Measurements from ENCODE around the gene DENND11.

The DENND11 gene

DNA sequence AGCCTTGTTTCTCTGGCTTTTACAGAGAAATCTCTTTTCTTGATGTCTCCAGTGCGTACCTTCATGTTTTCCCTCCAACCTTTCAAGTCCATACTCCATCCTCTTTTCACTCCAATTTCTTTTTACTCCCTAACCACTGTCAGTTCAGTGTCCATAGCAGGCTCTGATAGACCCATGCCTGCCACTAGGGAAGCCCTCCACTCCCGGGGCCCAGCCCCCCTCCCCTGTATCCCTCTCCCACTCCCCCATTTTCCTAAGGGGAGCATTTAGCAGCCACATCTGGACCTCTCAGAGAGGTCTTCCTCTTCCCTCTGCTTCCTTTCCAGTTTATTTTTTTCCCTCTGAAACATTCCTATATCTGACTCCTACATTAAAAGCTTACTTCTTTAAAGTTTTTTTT, 33.1 kb downstream of the DENND11 start:
- Histone ChIP-seq H3K36me3 (ENCODE audit: control insufficient read depth in 4 of 4, insufficient read depth in 4 of 4, low read length in 3 of 4) (peaks cover 33 to 55% (median 41%) of the 10 kb centered on the region in 4 experiments), H3K27ac (ENCODE audit: insufficient read depth in 1 of 2, low read depth in 1 of 2, low read length in 2 of 2, poor library complexity in 1 of 2, severe bottlenecking in 2 of 2) (no peak overlapping the region), H3K4me1 (ENCODE audit: control extremely low read depth in 1 of 4, control insufficient read depth in 4 of 4, insufficient read depth in 4 of 4, low read length in 3 of 4) (peaks cover 0 to 9% (median 7%) of the 10 kb centered on the region in 4 experiments), H3K4me3 (ENCODE audit: control insufficient read depth in 1 of 7, extremely low read depth in 1 of 7, insufficient read depth in 4 of 7, low read depth in 2 of 7, low read length in 6 of 7) (no peak overlapping the region), H3K27me3 (replicated peaks in 2 of 5; ENCODE audit: control insufficient read depth in 4 of 5, insufficient read depth in 5 of 5, low read length in 4 of 5) (no peaks in the 10 kb centered on the region), H3K9me3 (ENCODE audit: control extremely low read depth in 1 of 5, control insufficient read depth in 4 of 5, insufficient read depth in 2 of 5, low read depth in 1 of 5, low read length in 4 of 5) (peaks cover 0 to 9% (median 0%) of the 10 kb centered on the region in 5 experiments)
- no peak for DNase-seq
- ChIA-PET POLR2A (interaction anchor here (0.9 kb wide), 1 partner anchor 33 kb away, joined by 3 read pairs; the partner anchor contains the start of gene DENND11), CTCF (interaction anchor here (14.0 kb wide), 1 partner anchor 11 kb away, joined by 233 read pairs; no protein-coding TSS in a partner anchor)
- 92% methylated on average over 2 of the region's 2 CpGs for WGBS (ENCODE audit: insufficient coverage)

DNA sequence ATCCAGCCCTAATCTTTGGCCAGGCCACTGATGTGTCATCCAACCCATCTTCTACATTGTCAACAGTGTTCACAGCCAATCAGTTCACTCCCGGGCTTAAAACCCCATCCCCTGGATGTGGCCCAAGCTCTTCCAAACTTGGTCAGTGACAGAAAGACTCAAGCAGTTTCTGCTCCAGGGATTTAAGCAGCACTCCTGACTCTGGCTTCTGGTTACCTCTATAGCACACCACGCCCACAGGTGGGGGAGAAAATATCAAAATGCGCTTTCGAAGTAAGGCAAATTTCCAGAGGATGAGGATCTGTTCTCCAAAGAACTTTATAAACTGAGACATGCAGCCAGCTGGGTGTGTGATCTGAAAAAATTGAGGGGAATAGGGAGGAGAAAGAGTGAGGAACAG, 35.9 kb downstream of the DENND11 start:
- Histone ChIP-seq H3K27ac (ENCODE audit: insufficient read depth in 1 of 2, low read depth in 1 of 2, low read length in 2 of 2, poor library complexity in 1 of 2, severe bottlenecking in 2 of 2) (no peak overlapping the region), H3K4me3 (ENCODE audit: control insufficient read depth in 1 of 7, extremely low read depth in 1 of 7, insufficient read depth in 4 of 7, low read depth in 2 of 7, low read length in 6 of 7) (no peak overlapping the region), H3K27me3 (replicated peaks in 2 of 5; ENCODE audit: control insufficient read depth in 4 of 5, insufficient read depth in 5 of 5, low read length in 4 of 5) (no peaks in the 10 kb centered on the region), H3K4me1 (ENCODE audit: control extremely low read depth in 1 of 4, control insufficient read depth in 4 of 4, insufficient read depth in 4 of 4, low read length in 3 of 4) (peaks cover 8 to 36% (median 29%) of the 10 kb centered on the region in 4 experiments), H3K36me3 (ENCODE audit: control insufficient read depth in 4 of 4, insufficient read depth in 4 of 4, low read length in 3 of 4) (peaks cover 15 to 44% (median 35%) of the 10 kb centered on the region in 4 experiments), H3K9me3 (ENCODE audit: control extremely low read depth in 1 of 5, control insufficient read depth in 4 of 5, insufficient read depth in 2 of 5, low read depth in 1 of 5, low read length in 4 of 5) (no peaks in the 10 kb centered on the region)
- no peak for DNase-seq
- CTCF ChIA-PET: interaction anchor here (0.9 to 19.0 kb wide), 3 partner anchors 6 to 14 kb away, joined by 3 to 233 read pairs (median 233); no protein-coding TSS in a partner anchor
- 80% methylated on average over 1 of the region's 4 CpGs for WGBS (ENCODE audit: insufficient coverage)
- POLR2A ChIA-PET: no interaction called here

GRCh38 chr7:141665208-141666035, 36.5 kb downstream of the DENND11 start:
- H3K27ac ChIP-seq (ENCODE audit: insufficient read depth in 1 of 2, low read depth in 1 of 2, low read length in 2 of 2, poor library complexity in 1 of 2, severe bottlenecking in 2 of 2): no peak overlapping the region
- no peak overlapping the region for H3K4me3 ChIP-seq (ENCODE audit: control insufficient read depth in 1 of 7, extremely low read depth in 1 of 7, insufficient read depth in 4 of 7, low read depth in 2 of 7, low read length in 6 of 7)
- H3K4me1 ChIP-seq (ENCODE audit: control extremely low read depth in 1 of 4, control insufficient read depth in 4 of 4, insufficient read depth in 4 of 4, low read length in 3 of 4): peaks cover 13 to 42% (median 35%) of the 10 kb centered on the region in 4 experiments
- 99% methylated on average over 15 of the region's 18 CpGs for WGBS (ENCODE audit: insufficient coverage)
- H3K9me3 ChIP-seq (ENCODE audit: control extremely low read depth in 1 of 5, control insufficient read depth in 4 of 5, insufficient read depth in 2 of 5, low read depth in 1 of 5, low read length in 4 of 5): no peaks in the 10 kb centered on the region
- ChIA-PET CTCF (interaction anchor here (0.9 to 19.0 kb wide), 3 partner anchors 6 to 15 kb away, joined by 3 to 233 read pairs (median 233); no protein-coding TSS in a partner anchor), POLR2A (no interaction called here)
- H3K27me3 ChIP-seq (replicated peaks in 2 of 5; ENCODE audit: control insufficient read depth in 4 of 5, insufficient read depth in 5 of 5, low read length in 4 of 5): no peaks in the 10 kb centered on the region
- no peak for DNase-seq
- H3K36me3 ChIP-seq (ENCODE audit: control insufficient read depth in 4 of 4, insufficient read depth in 4 of 4, low read length in 3 of 4): peaks cover 9 to 39% (median 30%) of the 10 kb centered on the region in 4 experiments

DNA sequence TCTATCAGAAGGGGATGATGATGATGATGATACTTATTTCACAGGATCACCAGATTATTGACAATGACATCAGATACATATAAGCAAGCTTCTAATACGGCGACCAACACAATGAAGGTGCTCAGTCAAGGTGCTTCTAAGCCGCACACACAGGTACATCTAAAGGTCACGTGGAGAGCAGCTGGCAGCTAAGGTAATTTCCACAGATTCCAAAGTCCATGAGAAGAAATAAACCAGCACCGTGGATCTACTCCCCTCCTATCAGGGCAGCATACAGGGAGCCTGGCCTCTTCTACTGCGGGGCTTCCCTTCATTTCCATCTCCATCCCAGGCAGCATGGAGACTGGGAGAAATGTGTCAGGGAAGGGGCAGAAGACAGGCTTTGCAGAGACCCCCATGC, 37.5 kb downstream of the DENND11 start:
- H3K27me3 ChIP-seq (replicated peaks in 2 of 5; ENCODE audit: control insufficient read depth in 4 of 5, insufficient read depth in 5 of 5, low read length in 4 of 5): no peaks in the 10 kb centered on the region
- CTCF ChIA-PET: interaction anchor here (19.0 kb wide), 1 partner anchor 7 kb away, joined by 233 read pairs; no protein-coding TSS in a partner anchor
- H3K4me1 ChIP-seq (ENCODE audit: control extremely low read depth in 1 of 4, control insufficient read depth in 4 of 4, insufficient read depth in 4 of 4, low read length in 3 of 4): peaks cover 13 to 52% (median 45%) of the 10 kb centered on the region in 4 experiments
- WGBS (ENCODE audit: insufficient coverage): 96% methylated on average over 5 of the region's 6 CpGs
- H3K4me3 ChIP-seq (ENCODE audit: control insufficient read depth in 1 of 7, extremely low read depth in 1 of 7, insufficient read depth in 4 of 7, low read depth in 2 of 7, low read length in 6 of 7): no peak overlapping the region
- peaks cover 8 to 39% (median 31%) of the 10 kb centered on the region in 4 experiments for H3K36me3 ChIP-seq (ENCODE audit: control insufficient read depth in 4 of 4, insufficient read depth in 4 of 4, low read length in 3 of 4)
- POLR2A ChIA-PET: interaction anchor here (0.6 to 1.8 kb wide), 3 partner anchors 11 to 38 kb away, joined by 4 to 8 read pairs (median 4); partner anchors contain the start of gene DENND11
- no peaks in the 10 kb centered on the region for H3K9me3 ChIP-seq (ENCODE audit: control extremely low read depth in 1 of 5, control insufficient read depth in 4 of 5, insufficient read depth in 2 of 5, low read depth in 1 of 5, low read length in 4 of 5)
- DNase-seq: no peak
- no peak overlapping the region for H3K27ac ChIP-seq (ENCODE audit: insufficient read depth in 1 of 2, low read depth in 1 of 2, low read length in 2 of 2, poor library complexity in 1 of 2, severe bottlenecking in 2 of 2)

DNA sequence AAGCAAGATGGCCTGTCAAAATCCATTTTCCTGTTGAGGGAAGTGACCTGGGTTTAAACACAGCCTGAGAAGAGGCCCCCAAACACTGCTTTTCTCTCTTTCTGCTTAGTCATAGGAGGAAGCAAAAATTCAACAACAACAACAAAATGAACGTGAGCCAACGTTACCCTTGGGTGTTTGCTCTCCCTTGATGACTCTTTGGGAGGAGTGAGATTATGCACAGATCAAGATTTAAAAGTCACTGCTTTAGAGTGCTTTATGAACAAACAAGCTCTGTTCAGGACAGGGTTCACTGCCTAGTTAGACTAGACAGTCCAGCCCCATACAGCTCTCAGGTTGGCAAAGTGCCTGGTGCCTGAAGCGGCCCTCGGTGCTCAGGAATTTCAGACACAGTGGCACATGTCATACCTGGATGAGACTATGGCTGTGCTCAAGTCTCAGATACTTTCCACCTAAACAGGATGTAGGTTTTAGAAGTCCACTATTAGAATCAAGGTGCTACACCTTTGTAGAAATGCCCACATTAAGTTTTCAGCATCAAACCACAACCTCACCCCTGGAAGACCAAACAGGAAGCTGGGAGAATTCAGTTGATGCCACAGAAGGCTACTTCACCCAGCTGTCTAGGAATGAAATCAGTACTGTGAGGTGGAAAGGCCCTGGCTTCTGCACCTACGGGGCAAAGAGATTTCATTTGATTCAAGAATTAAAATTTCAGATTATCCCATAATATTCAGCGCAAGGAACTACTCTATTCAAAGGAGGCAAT, 38.7 kb downstream of the DENND11 start:
- Histone ChIP-seq H3K36me3 (ENCODE audit: control insufficient read depth in 4 of 4, insufficient read depth in 4 of 4, low read length in 3 of 4) (peaks cover 8 to 44% (median 29%) of the 10 kb centered on the region in 4 experiments), H3K27me3 (replicated peaks in 2 of 5; ENCODE audit: control insufficient read depth in 4 of 5, insufficient read depth in 5 of 5, low read length in 4 of 5) (no peaks in the 10 kb centered on the region), H3K9me3 (ENCODE audit: control extremely low read depth in 1 of 5, control insufficient read depth in 4 of 5, insufficient read depth in 2 of 5, low read depth in 1 of 5, low read length in 4 of 5) (no peaks in the 10 kb centered on the region), H3K4me1 (ENCODE audit: control extremely low read depth in 1 of 4, control insufficient read depth in 4 of 4, insufficient read depth in 4 of 4, low read length in 3 of 4) (peaks cover 13 to 52% (median 46%) of the 10 kb centered on the region in 4 experiments), H3K27ac (ENCODE audit: insufficient read depth in 1 of 2, low read depth in 1 of 2, low read length in 2 of 2, poor library complexity in 1 of 2, severe bottlenecking in 2 of 2) (peak overlapping the region; percentile 10 to 68), H3K4me3 (ENCODE audit: control insufficient read depth in 1 of 7, extremely low read depth in 1 of 7, insufficient read depth in 4 of 7, low read depth in 2 of 7, low read length in 6 of 7) (peak overlapping the region in 2 of 7 experiments; percentile 7 to 11)
- WGBS (ENCODE audit: insufficient coverage): 0% methylated on average over 1 of the region's 6 CpGs
- POLR2A ChIA-PET: interaction anchor here (0.6 to 1.8 kb wide), 5 partner anchors 10 to 1139 kb away, joined by 3 to 8 read pairs (median 4); partner anchors contain the start of gene DENND11
- CTCF ChIA-PET: interaction anchor here (0.8 to 19.0 kb wide), 7 partner anchors 9 to 75 kb away, joined by 3 to 233 read pairs (median 3); partner anchors contain the start of gene SSBP1
- peak; percentile 12 to 76 (median 67) for DNase-seq

DNA sequence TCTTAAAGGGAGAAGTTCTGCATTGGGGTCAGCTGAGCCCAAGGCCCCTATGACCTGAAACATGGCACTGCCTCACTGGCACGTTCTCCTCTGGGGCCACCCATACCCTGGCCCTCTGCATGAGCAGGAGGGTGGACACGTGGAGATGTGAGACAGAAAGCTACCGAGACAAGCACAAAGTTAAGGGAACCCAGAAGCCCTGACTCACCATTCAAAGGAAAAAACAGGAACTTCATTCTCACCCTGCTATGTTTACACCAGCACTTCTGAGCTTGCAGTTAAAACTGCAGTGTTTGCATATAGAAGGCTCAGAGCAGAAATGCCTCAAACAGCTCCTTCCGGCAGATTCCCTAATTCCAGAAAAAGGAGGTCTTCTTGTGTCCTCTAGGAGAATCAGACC, 41.7 kb downstream of the DENND11 start:
- H3K27me3 ChIP-seq (replicated peaks in 2 of 5; ENCODE audit: control insufficient read depth in 4 of 5, insufficient read depth in 5 of 5, low read length in 4 of 5): no peaks in the 10 kb centered on the region
- 0% methylated on average over 4 of the region's 4 CpGs for WGBS (ENCODE audit: insufficient coverage)
- POLR2A ChIA-PET: interaction anchor here (0.6 to 1.3 kb wide), 5 partner anchors 16 to 78 kb away, joined by 3 to 12 read pairs (median 4); partner anchors contain the start of genes DENND11 and SSBP1
- peaks cover 13 to 52% (median 46%) of the 10 kb centered on the region in 4 experiments for H3K4me1 ChIP-seq (ENCODE audit: control extremely low read depth in 1 of 4, control insufficient read depth in 4 of 4, insufficient read depth in 4 of 4, low read length in 3 of 4)
- peak overlapping the region in 3 of 7 experiments; percentile 5 to 27 (median 14) for H3K4me3 ChIP-seq (ENCODE audit: control insufficient read depth in 1 of 7, extremely low read depth in 1 of 7, insufficient read depth in 4 of 7, low read depth in 2 of 7, low read length in 6 of 7)
- CTCF ChIA-PET: interaction anchor here (0.9 to 19.0 kb wide), 9 partner anchors 9 to 78 kb away, joined by 3 to 233 read pairs (median 4); partner anchors contain the start of genes SSBP1 and WEE2
- H3K27ac ChIP-seq (ENCODE audit: insufficient read depth in 1 of 2, low read depth in 1 of 2, low read length in 2 of 2, poor library complexity in 1 of 2, severe bottlenecking in 2 of 2): peak overlapping the region; percentile 47 to 55
- H3K9me3 ChIP-seq (ENCODE audit: control extremely low read depth in 1 of 5, control insufficient read depth in 4 of 5, insufficient read depth in 2 of 5, low read depth in 1 of 5, low read length in 4 of 5): no peaks in the 10 kb centered on the region
- H3K36me3 ChIP-seq (ENCODE audit: control insufficient read depth in 4 of 4, insufficient read depth in 4 of 4, low read length in 3 of 4): peaks cover 6 to 48% (median 29%) of the 10 kb centered on the region in 4 experiments
- DNase-seq: peak; percentile 61 to 90 (median 84)
